ENCODE measurements around the gene DNM3.

DNA sequence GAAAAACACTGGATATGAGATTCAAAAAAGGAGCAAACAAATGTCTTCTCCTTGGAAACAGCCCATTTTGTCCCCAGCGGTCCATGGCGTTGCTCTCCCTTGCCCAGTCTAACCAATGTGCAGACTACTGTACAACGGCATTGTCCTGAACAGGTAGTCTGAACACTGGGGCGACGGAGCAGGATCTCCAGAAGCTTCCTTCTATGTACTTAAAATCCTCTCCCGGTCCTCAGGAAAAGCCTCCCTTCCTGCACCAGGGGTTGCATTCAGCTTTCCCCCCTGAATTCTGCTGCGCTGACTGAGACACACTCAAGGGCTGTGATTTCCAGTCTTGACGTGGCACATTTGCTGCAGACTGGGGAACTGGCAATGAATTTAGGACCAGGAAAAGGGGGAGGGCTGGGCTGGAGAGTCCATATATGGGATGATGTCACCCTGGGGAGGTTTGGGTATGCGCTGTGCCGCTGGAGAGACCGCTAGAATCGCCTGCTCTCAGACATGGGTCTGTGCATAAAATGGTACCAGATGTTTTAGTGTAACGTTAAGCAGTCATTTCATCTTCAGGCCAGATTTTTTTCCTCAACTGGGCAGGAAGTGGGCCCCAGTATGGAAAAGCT, 303.3 kb downstream of the DNM3 start:
- TF ChIP-seq, protein P1, sequence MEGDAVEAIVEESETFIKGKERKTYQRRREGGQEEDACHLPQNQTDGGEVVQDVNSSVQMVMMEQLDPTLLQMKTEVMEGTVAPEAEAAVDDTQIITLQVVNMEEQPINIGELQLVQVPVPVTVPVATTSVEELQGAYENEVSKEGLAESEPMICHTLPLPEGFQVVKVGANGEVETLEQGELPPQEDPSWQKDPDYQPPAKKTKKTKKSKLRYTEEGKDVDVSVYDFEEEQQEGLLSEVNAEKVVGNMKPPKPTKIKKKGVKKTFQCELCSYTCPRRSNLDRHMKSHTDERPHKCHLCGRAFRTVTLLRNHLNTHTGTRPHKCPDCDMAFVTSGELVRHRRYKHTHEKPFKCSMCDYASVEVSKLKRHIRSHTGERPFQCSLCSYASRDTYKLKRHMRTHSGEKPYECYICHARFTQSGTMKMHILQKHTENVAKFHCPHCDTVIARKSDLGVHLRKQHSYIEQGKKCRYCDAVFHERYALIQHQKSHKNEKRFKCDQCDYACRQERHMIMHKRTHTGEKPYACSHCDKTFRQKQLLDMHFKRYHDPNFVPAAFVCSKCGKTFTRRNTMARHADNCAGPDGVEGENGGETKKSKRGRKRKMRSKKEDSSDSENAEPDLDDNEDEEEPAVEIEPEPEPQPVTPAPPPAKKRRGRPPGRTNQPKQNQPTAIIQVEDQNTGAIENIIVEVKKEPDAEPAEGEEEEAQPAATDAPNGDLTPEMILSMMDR (IDR thresholded peaks at IDR 0.05; ENCODE audit: insufficient read depth, low read depth, low read length) = no peak
- TF ChIP-seq EZH2 (IDR thresholded peaks at IDR 0.05; ENCODE audit: insufficient read depth, low read length) = no peak
